Esophagus squamous epithelium (tissue), 5 donors: Measurements from ENCODE around the gene PUM1. TPM values are rescaled to one million over a fixed set of nuclear protein-coding genes. Genes with fewer than 3 reads are reported as not detected.
A peak's percentile ranks its signal among the peaks of the same experiment; 100 is the strongest.

ENCODE experiments used
- DNase-seq: peaks from one replicate; lab custom pipeline; 2025; lab: John Stamatoyannopoulos, UW
- H3K27ac ChIP-seq, 4 donors: fragments of 200-600 bp; sonication (generic); one replicate each; pipeline ENCODE4 v1.5.1; 2016 to 2019; ENCODE audit warnings: mild to moderate bottlenecking in 1 of 4
- H3K27me3 ChIP-seq, 4 donors: fragments of 200-600 bp; sonication (generic); 1 replicate in 3 of 4; 2 replicates in 1 of 4; pipeline versions ENCODE4 v1.5.1 to v1.6.0; 2017 to 2021; ENCODE audit warnings: antibody characterized with exemption in 1 of 4
- H3K36me3 ChIP-seq, 3 donors: fragments of 200-600 bp; sonication (generic); one replicate each; pipeline ENCODE4 v1.5.1; 2016 to 2019
- H3K4me1 ChIP-seq, 3 donors: fragments of 200-600 bp; sonication (generic); one replicate each; pipeline ENCODE4 v1.5.1; 2017 to 2019
- H3K4me3 ChIP-seq, 4 donors: fragments of 200-600 bp; sonication (generic); 1 replicate in 3 of 4; 2 replicates in 1 of 4; pipeline ENCODE4 v1.5.1; 2016 to 2019; ENCODE audit warnings: mild to moderate bottlenecking in 2 of 4, moderate library complexity in 1 of 4
- H3K9me3 ChIP-seq, 3 donors: fragments of 200-600 bp; sonication (generic); one replicate each; pipeline ENCODE4 v1.5.1; 2016 to 2019
- POLR2A ChIP-seq, 4 donors: fragments of 450-650 bp; IDR thresholded peaks; one replicate each; pipeline ENCODE4 v1.6.1; 2017; ENCODE audit warnings: antibody characterized with exemption in 4 of 4, mild to moderate bottlenecking in 4 of 4, moderate library complexity in 3 of 4
- WGBS, 2 donors: methylation state at CpG; one replicate each; pipeline ENCODE4 v1.1.5; 2018; 5-methylcytosine and 5-hydroxymethylcytosine counted together
- intact Hi-C: fragments of 100-400 bp; cut with DNase I; formaldehyde crosslinking; loops from one replicate; pipeline ENCODE4 v1.15.0; 2022
- total RNA-seq, 4 donors: library from RNA; depleted of rRNA; stranded (reverse); fragments of >200 nt; gene quantifications; one replicate each; pipeline ENCODE4 v1.1.0, GENCODE V29; 2016
- TF ChIP-seq, protein P1 (sequence below), 6 experiments: fragments of 450-650 bp in 4 of 6; fragments of 200-600 bp in 2 of 6; sonication (generic) in 2 of 6; IDR thresholded peaks; one replicate each; pipeline ENCODE4 v1.5.1; 2016 to 2019; ENCODE audit warnings: antibody characterized with exemption in 6 of 6, mild to moderate bottlenecking in 4 of 6, moderate library complexity in 4 of 6
- donor health status: DM: yes; HTN: yes; CAD: no.

The PUM1 gene
- total RNA-seq, 4 donors from 2014 or later = 41.6 to 88.1 (median 53.9) TPM

DNA sequence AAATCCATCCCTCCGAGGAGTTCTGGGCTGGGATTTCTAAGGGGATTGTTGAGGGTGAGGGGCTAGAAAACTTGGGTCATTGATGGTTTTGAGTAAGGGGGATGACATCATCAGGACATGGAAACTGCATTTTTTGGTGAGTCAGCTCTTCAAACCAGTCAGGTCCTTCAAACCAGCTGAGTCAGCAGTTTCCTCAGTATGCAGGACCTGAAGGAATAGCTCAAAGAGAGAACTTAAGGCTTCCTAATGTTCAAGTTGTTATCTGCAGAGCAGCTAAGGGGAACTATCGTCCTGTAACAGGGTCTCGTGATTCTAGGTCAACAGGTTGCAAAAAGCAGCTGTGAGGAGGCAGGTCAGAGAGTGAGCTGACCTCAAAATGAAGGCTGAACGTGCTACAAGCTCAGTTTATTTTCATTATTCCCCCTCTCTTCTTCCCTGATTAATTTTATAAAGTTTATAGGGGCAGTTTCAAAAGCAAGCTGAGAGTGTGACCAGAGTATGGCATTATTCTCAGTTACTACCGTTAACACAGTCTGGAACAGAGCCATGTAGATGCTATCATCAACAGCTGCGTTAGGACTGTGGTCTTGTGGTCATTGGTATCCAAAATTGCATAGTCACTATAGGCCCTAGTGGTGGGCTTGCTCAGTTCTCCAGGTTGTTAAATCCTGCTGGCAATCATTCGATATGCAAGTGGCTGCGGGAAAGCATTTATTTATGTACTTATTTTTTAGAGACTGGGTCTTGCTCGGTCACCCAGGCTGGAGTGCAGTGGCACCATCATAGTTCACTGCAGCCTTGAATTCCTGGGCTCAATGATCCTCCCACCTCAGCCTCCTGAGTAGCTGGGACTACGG lies 146.3 kb downstream of the PUM1 start:
- Histone ChIP-seq H3K27me3 (no peaks in the 10 kb centered on the region), H3K4me3 (no peak overlapping the region), H3K27ac (peak overlapping the region in 2 of 4 donors; percentile 6 to 49), H3K36me3 (no peaks in the 10 kb centered on the region), H3K9me3 (no peaks in the 10 kb centered on the region), H3K4me1 (no peaks in the 10 kb centered on the region)
- no peak for DNase-seq
- TF ChIP-seq POLR2A (IDR thresholded peaks at IDR 0.05) = no peak
- TF ChIP-seq, protein P1, sequence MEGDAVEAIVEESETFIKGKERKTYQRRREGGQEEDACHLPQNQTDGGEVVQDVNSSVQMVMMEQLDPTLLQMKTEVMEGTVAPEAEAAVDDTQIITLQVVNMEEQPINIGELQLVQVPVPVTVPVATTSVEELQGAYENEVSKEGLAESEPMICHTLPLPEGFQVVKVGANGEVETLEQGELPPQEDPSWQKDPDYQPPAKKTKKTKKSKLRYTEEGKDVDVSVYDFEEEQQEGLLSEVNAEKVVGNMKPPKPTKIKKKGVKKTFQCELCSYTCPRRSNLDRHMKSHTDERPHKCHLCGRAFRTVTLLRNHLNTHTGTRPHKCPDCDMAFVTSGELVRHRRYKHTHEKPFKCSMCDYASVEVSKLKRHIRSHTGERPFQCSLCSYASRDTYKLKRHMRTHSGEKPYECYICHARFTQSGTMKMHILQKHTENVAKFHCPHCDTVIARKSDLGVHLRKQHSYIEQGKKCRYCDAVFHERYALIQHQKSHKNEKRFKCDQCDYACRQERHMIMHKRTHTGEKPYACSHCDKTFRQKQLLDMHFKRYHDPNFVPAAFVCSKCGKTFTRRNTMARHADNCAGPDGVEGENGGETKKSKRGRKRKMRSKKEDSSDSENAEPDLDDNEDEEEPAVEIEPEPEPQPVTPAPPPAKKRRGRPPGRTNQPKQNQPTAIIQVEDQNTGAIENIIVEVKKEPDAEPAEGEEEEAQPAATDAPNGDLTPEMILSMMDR (IDR thresholded peaks at IDR 0.05) = no peak
- intact Hi-C loops = no loop called here
- WGBS, 2 donors = 56 to 65% methylated on average over 7 to 10 of the region's 10 CpGs

DNA sequence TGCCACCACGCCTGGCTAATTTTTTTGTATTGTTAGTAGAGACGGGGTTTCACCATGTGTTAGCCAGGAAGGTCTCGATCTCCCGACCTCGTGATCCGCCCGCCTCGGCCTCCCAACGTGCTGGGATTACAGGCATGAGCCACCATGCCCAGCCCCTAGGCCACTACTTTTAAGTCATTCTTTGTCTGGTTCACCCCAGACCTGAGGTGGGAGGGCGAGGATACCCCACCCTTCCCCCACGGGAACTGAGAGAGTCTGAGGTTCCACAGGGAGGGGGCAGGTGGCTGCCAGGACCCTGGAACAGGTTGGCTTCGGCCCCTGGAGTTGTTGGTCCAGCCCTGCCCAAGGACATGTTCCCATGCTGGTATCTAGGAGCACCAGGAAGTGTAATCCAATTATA lies 149.2 kb downstream of the PUM1 start:
- TF ChIP-seq, protein P1 (IDR thresholded peaks at IDR 0.05) = no peak
- no peak for TF ChIP-seq POLR2A (IDR thresholded peaks at IDR 0.05)
- H3K9me3 ChIP-seq = no peaks in the 10 kb centered on the region
- intact Hi-C loops = no loop called here
- no peaks in the 10 kb centered on the region for H3K36me3 ChIP-seq
- peaks cover 0 to 2% (median 0%) of the 10 kb centered on the region in 3 donors for H3K4me1 ChIP-seq
- no peak overlapping the region for H3K4me3 ChIP-seq
- no peaks in the 10 kb centered on the region for H3K27me3 ChIP-seq
- no peak overlapping the region for H3K27ac ChIP-seq
- 61 to 82% methylated on average over 11 to 12 of the region's 12 CpGs for WGBS, 2 donors
- no peak for DNase-seq

DNA sequence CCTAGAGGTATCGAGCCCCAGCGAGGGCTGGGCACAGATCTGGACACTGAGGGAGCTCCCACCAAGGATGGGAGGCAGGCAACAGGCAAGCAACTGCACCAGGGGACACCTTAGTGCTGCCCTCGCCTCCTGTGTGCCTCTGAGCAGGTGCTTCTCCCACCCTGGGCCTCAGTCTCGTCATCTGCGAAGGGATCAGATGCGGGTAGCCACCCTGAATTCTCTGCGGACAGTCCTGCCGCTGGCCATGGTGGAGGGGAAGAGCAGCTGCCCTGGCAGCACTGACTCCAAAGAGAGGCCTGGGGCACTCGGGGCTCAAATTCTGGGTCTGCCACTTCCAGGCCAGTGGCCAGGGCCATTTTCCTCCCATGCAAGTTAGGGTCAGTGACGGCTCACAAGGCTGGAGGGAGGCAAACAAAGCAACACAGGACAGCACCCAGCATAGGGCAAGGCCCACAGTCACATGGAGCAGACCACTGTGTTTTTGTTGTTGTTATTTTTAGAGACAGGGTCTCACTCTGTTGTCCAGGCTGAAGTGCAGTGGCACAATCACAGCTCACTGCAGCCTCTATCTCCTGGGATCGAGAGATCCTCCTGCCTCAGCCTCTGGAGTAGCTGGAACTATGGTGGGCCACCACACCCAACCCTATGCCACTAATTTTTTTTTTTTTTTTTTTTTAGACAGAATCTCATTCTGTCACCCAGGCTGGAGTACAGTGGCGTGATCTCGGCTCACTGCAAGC lies 149.9 kb downstream of the PUM1 start:
- intact Hi-C loops = no loop called here
- H3K9me3 ChIP-seq = no peaks in the 10 kb centered on the region
- no peak overlapping the region for H3K4me3 ChIP-seq
- DNase-seq = no peak
- no peak overlapping the region for H3K27ac ChIP-seq
- H3K4me1 ChIP-seq = peaks cover 0 to 8% (median 3%) of the 10 kb centered on the region in 3 donors
- H3K36me3 ChIP-seq = no peaks in the 10 kb centered on the region
- 88 to 90% methylated on average over 2 to 4 of the region's 13 CpGs for WGBS, 2 donors
- TF ChIP-seq POLR2A (IDR thresholded peaks at IDR 0.05) = no peak
- TF ChIP-seq, protein P1 (IDR thresholded peaks at IDR 0.05) = no peak
- H3K27me3 ChIP-seq = no peaks in the 10 kb centered on the region

DNA sequence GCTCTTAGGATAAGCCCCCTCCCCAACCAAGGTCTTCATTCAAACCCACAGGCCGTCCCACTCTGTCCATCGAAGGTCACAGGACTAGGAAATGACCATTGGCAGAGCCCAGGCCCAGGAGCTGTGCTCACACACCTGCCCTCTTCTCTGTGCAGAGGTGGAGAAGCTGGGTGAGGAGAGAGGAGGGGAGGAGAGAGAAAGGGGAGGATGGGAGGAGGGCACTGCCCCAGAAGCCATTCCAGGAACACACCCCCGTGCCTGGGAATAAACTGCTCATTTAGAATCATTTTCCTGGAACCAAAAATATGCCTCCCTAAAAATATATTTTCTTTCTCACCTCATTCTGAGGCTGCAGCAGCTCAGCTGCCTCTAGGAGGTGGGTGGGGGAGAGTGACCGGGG lies 150.6 kb downstream of the PUM1 start:
- intact Hi-C loops = loop anchor here (5.0 kb wide), 3 partner anchors 113 to 193 kb away; partner anchors contain the start of gene MATN1
- DNase-seq = no peak

More for the DNA sequence above, 150.6 kb downstream of the PUM1 start:
- H3K4me3 ChIP-seq = no peak overlapping the region
- no peak overlapping the region for H3K27ac ChIP-seq
- H3K4me1 ChIP-seq = peaks cover 0 to 15% (median 8%) of the 10 kb centered on the region in 3 donors
- H3K27me3 ChIP-seq = no peaks in the 10 kb centered on the region
- WGBS, 2 donors = 66 to 77% methylated on average over 3 to 4 of the region's 4 CpGs
- no peaks in the 10 kb centered on the region for H3K36me3 ChIP-seq
- TF ChIP-seq, protein P1 (IDR thresholded peaks at IDR 0.05) = no peak
- no peak for TF ChIP-seq POLR2A (IDR thresholded peaks at IDR 0.05)
- H3K9me3 ChIP-seq = no peaks in the 10 kb centered on the region
